ENCODE measurements around the gene TEX13C.

The TEX13C gene

DNA sequence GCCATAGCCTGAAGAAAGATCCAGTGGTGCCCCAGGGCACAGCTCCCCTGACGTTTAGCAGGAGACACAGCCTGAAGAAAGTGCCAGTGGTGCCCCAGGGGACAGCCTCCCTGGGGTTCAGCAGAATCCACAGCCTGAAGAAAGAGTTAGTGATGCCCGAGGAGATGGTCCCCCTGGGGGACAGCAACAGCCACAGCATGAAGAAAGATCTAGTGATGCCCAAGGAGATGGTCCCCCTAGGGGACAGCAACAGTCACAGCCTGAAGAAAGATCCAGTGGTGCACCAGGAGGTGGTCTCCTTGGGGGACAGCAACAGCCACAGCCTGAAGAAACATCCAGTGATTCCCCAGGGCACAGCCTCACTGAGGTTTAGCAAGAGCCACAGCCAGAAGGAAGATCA lies 2.8 kb downstream of the TEX13C start:
- Histone ChIP-seq H2AK5ac (ENCODE audit: low read depth, low read length) (no peak overlapping the region), H3K79me1 (ENCODE audit: low read depth, low read length) (no peaks in the 10 kb centered on the region), H3K4me2 (ENCODE audit: insufficient read depth, low read length, poor library complexity, severe bottlenecking) (no peak overlapping the region), H3K4me3 (ENCODE audit: low read length in 2 of 2) (no peak overlapping the region), H2BK12ac (ENCODE audit: low read length) (no peak overlapping the region), H3K4ac (ENCODE audit: low read length) (no peak overlapping the region), H3K4me1 (ENCODE audit: control insufficient read depth in 2 of 2, insufficient read depth in 1 of 2, low read depth in 1 of 2, low read length in 2 of 2) (no peaks in the 10 kb centered on the region), H2BK5ac (ENCODE audit: low read length) (no peak overlapping the region), H2AFZ (ENCODE audit: low read length) (no peak overlapping the region), H2BK15ac (ENCODE audit: low read length) (no peak overlapping the region), H2BK120ac (ENCODE audit: low read depth, low read length) (no peak overlapping the region), H3K18ac (ENCODE audit: low read length) (no peak overlapping the region), H3K14ac (ENCODE audit: low read length) (no peak overlapping the region), H3K36me3 (replicated peaks in 1 of 2; ENCODE audit: control insufficient read depth in 2 of 2, insufficient read depth in 2 of 2, low read length in 2 of 2) (no peaks in the 10 kb centered on the region), H3K9ac (ENCODE audit: low read depth, low read length, poor library complexity) (no peak overlapping the region), H3K27ac (replicated peaks; ENCODE audit: low read length) (no peak overlapping the region), H3K9me3 (replicated peaks in 1 of 2; ENCODE audit: control insufficient read depth in 2 of 2, insufficient read depth in 1 of 2, low read depth in 1 of 2, low read length in 2 of 2) (no peaks in the 10 kb centered on the region), H4K91ac (ENCODE audit: low read depth, low read length, poor library complexity) (no peak overlapping the region), H3K27me3 (ENCODE audit: control insufficient read depth in 3 of 3, insufficient read depth in 3 of 3, low read depth in 1 of 3, low read length in 3 of 3) (no peaks in the 10 kb centered on the region), H3K23ac (ENCODE audit: low read depth, low read length, poor library complexity) (no peak overlapping the region), H4K8ac (ENCODE audit: low read depth, low read length) (no peak overlapping the region)
- no CpG with 5 or more reads among the region's 2 CpGs for WGBS, 2 donors (ENCODE audit: extremely low coverage in 2 of 2, insufficient read length in 2 of 2, insufficient replicate concordance in 1 of 2)
- no peak for DNase-seq (ENCODE audit: low spot score)

- no peak overlapping the region for H2BK12ac ChIP-seq (ENCODE audit: low read length)
- no peak overlapping the region for H2AK5ac ChIP-seq (ENCODE audit: low read depth, low read length)
- H3K79me1 ChIP-seq (ENCODE audit: low read depth, low read length), result no peaks in the 10 kb centered on the region
- H2BK5ac ChIP-seq (ENCODE audit: low read length), result no peak overlapping the region
- no peak overlapping the region for H3K9ac ChIP-seq (ENCODE audit: low read depth, low read length, poor library complexity)
- no peak overlapping the region for H2BK120ac ChIP-seq (ENCODE audit: low read depth, low read length)
- H3K36me3 ChIP-seq (replicated peaks in 1 of 2; ENCODE audit: control insufficient read depth in 2 of 2, insufficient read depth in 2 of 2, low read length in 2 of 2), result no peaks in the 10 kb centered on the region
- H3K18ac ChIP-seq (ENCODE audit: low read length), result no peak overlapping the region
- no peak for DNase-seq (ENCODE audit: low spot score)
- no peak overlapping the region for H4K91ac ChIP-seq (ENCODE audit: low read depth, low read length, poor library complexity)
- no CpG with 5 or more reads among the region's 3 CpGs for WGBS, 2 donors (ENCODE audit: extremely low coverage in 2 of 2, insufficient read length in 2 of 2, insufficient replicate concordance in 1 of 2)
- no peak overlapping the region for H3K4ac ChIP-seq (ENCODE audit: low read length)
- H2BK15ac ChIP-seq (ENCODE audit: low read length), result no peak overlapping the region
- no peak overlapping the region for H3K14ac ChIP-seq (ENCODE audit: low read length)
- no peaks in the 10 kb centered on the region for H3K4me1 ChIP-seq (ENCODE audit: control insufficient read depth in 2 of 2, insufficient read depth in 1 of 2, low read depth in 1 of 2, low read length in 2 of 2)
- no peak overlapping the region for H2AFZ ChIP-seq (ENCODE audit: low read length)
- H3K4me2 ChIP-seq (ENCODE audit: insufficient read depth, low read length, poor library complexity, severe bottlenecking), result no peak overlapping the region
- no peaks in the 10 kb centered on the region for H3K27me3 ChIP-seq (ENCODE audit: control insufficient read depth in 3 of 3, insufficient read depth in 3 of 3, low read depth in 1 of 3, low read length in 3 of 3)
- no peak overlapping the region for H3K4me3 ChIP-seq (ENCODE audit: low read length in 2 of 2)
- no peak overlapping the region for H3K27ac ChIP-seq (replicated peaks; ENCODE audit: low read length)
- no peaks in the 10 kb centered on the region for H3K9me3 ChIP-seq (replicated peaks in 1 of 2; ENCODE audit: control insufficient read depth in 2 of 2, insufficient read depth in 1 of 2, low read depth in 1 of 2, low read length in 2 of 2)
- no peak overlapping the region for H3K23ac ChIP-seq (ENCODE audit: low read depth, low read length, poor library complexity)
- no peak overlapping the region for H4K8ac ChIP-seq (ENCODE audit: low read depth, low read length)
Measured at GRCh38 chrX:125326599-125326998, 6.9 kb downstream of the TEX13C start.

- H3K23ac ChIP-seq (ENCODE audit: low read depth, low read length, poor library complexity), result no peak overlapping the region
Measured at GRCh38 chrX:125327891-125328290, 8.2 kb downstream of the TEX13C start.

GRCh38 chrX:125333583-125333982 lies 13.9 kb downstream of the TEX13C start:
- Histone ChIP-seq H3K4me3 (ENCODE audit: low read length in 2 of 2) (no peak overlapping the region), H2BK5ac (ENCODE audit: low read length) (no peak overlapping the region), H3K36me3 (replicated peaks in 1 of 2; ENCODE audit: control insufficient read depth in 2 of 2, insufficient read depth in 2 of 2, low read length in 2 of 2) (no peaks in the 10 kb centered on the region), H3K27me3 (ENCODE audit: control insufficient read depth in 3 of 3, insufficient read depth in 3 of 3, low read depth in 1 of 3, low read length in 3 of 3) (no peaks in the 10 kb centered on the region), H3K79me1 (ENCODE audit: low read depth, low read length) (no peaks in the 10 kb centered on the region), H2BK12ac (ENCODE audit: low read length) (no peak overlapping the region), H4K91ac (ENCODE audit: low read depth, low read length, poor library complexity) (no peak overlapping the region), H3K9ac (ENCODE audit: low read depth, low read length, poor library complexity) (no peak overlapping the region), H2AFZ (ENCODE audit: low read length) (no peak overlapping the region), H3K14ac (ENCODE audit: low read length) (no peak overlapping the region), H3K4me1 (ENCODE audit: control insufficient read depth in 2 of 2, insufficient read depth in 1 of 2, low read depth in 1 of 2, low read length in 2 of 2) (no peaks in the 10 kb centered on the region), H2BK120ac (ENCODE audit: low read depth, low read length) (no peak overlapping the region), H3K9me3 (replicated peaks in 1 of 2; ENCODE audit: control insufficient read depth in 2 of 2, insufficient read depth in 1 of 2, low read depth in 1 of 2, low read length in 2 of 2) (no peaks in the 10 kb centered on the region), H2AK5ac (ENCODE audit: low read depth, low read length) (no peak overlapping the region), H3K27ac (replicated peaks; ENCODE audit: low read length) (no peak overlapping the region), H4K8ac (ENCODE audit: low read depth, low read length) (no peak overlapping the region), H3K23ac (ENCODE audit: low read depth, low read length, poor library complexity) (no peak overlapping the region), H3K18ac (ENCODE audit: low read length) (no peak overlapping the region), H3K4ac (ENCODE audit: low read length) (no peak overlapping the region), H2BK15ac (ENCODE audit: low read length) (no peak overlapping the region), H3K4me2 (ENCODE audit: insufficient read depth, low read length, poor library complexity, severe bottlenecking) (no peak overlapping the region)
- WGBS, 2 donors (ENCODE audit: extremely low coverage in 2 of 2, insufficient read length in 2 of 2, insufficient replicate concordance in 1 of 2), result no CpG with 5 or more reads among the region's 2 CpGs
- DNase-seq (ENCODE audit: low spot score), result no peak

More at GRCh38 chrX:125327891-125328290, 8.2 kb downstream of the TEX13C start:
- no peak overlapping the region for H2BK15ac ChIP-seq (ENCODE audit: low read length)
- no peaks in the 10 kb centered on the region for H3K9me3 ChIP-seq (replicated peaks in 1 of 2; ENCODE audit: control insufficient read depth in 2 of 2, insufficient read depth in 1 of 2, low read depth in 1 of 2, low read length in 2 of 2)
- H2BK12ac ChIP-seq (ENCODE audit: low read length), result no peak overlapping the region
- no peaks in the 10 kb centered on the region for H3K27me3 ChIP-seq (ENCODE audit: control insufficient read depth in 3 of 3, insufficient read depth in 3 of 3, low read depth in 1 of 3, low read length in 3 of 3)
- no peak overlapping the region for H3K4ac ChIP-seq (ENCODE audit: low read length)
- H2BK120ac ChIP-seq (ENCODE audit: low read depth, low read length), result no peak overlapping the region
- H2AK5ac ChIP-seq (ENCODE audit: low read depth, low read length), result no peak overlapping the region
- WGBS, 2 donors (ENCODE audit: extremely low coverage in 2 of 2, insufficient read length in 2 of 2, insufficient replicate concordance in 1 of 2), result no CpG with 5 or more reads among the region's 12 CpGs
- no peak overlapping the region for H3K9ac ChIP-seq (ENCODE audit: low read depth, low read length, poor library complexity)
- no peak overlapping the region for H3K4me3 ChIP-seq (ENCODE audit: low read length in 2 of 2)
- H3K79me1 ChIP-seq (ENCODE audit: low read depth, low read length), result no peaks in the 10 kb centered on the region
- no peak overlapping the region for H3K14ac ChIP-seq (ENCODE audit: low read length)
- no peak overlapping the region for H2BK5ac ChIP-seq (ENCODE audit: low read length)
- no peaks in the 10 kb centered on the region for H3K36me3 ChIP-seq (replicated peaks in 1 of 2; ENCODE audit: control insufficient read depth in 2 of 2, insufficient read depth in 2 of 2, low read length in 2 of 2)
- no peak for DNase-seq (ENCODE audit: low spot score)
- H4K8ac ChIP-seq (ENCODE audit: low read depth, low read length), result no peak overlapping the region
- no peak overlapping the region for H3K27ac ChIP-seq (replicated peaks; ENCODE audit: low read length)
- no peak overlapping the region for H3K18ac ChIP-seq (ENCODE audit: low read length)
- H2AFZ ChIP-seq (ENCODE audit: low read length), result no peak overlapping the region
- no peak overlapping the region for H3K4me2 ChIP-seq (ENCODE audit: insufficient read depth, low read length, poor library complexity, severe bottlenecking)
- no peaks in the 10 kb centered on the region for H3K4me1 ChIP-seq (ENCODE audit: control insufficient read depth in 2 of 2, insufficient read depth in 1 of 2, low read depth in 1 of 2, low read length in 2 of 2)
- no peak overlapping the region for H4K91ac ChIP-seq (ENCODE audit: low read depth, low read length, poor library complexity)
